Measurements from ENCODE around the gene IL11.

DNA sequence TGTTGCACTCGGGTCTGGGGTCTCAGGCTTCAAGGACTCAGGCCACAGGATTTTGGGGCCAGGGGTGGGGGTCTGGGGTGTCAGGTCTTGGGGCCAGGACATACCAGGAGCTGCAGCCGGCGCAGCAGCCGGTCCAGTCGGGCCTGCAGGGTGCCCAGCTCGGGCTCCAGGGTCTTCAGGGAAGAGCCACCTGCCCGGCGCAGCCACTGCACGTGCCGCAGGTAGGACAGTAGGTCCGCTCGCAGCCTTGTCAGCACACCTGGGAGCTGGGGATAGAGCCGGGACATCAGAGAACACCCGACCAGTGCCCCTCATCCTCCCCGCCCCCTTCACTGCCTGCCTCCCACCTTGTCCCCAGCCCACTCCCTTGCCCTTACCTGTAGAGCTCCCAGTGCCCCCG lies 2.2 kb downstream of the IL11 start:
- TF ChIP-seq, protein P1, sequence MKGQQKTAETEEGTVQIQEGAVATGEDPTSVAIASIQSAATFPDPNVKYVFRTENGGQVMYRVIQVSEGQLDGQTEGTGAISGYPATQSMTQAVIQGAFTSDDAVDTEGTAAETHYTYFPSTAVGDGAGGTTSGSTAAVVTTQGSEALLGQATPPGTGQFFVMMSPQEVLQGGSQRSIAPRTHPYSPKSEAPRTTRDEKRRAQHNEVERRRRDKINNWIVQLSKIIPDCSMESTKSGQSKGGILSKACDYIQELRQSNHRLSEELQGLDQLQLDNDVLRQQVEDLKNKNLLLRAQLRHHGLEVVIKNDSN (CRISPR knock-in tag; IDR thresholded peaks at IDR 0.05), result no peak
- TF ChIP-seq, protein P2, sequence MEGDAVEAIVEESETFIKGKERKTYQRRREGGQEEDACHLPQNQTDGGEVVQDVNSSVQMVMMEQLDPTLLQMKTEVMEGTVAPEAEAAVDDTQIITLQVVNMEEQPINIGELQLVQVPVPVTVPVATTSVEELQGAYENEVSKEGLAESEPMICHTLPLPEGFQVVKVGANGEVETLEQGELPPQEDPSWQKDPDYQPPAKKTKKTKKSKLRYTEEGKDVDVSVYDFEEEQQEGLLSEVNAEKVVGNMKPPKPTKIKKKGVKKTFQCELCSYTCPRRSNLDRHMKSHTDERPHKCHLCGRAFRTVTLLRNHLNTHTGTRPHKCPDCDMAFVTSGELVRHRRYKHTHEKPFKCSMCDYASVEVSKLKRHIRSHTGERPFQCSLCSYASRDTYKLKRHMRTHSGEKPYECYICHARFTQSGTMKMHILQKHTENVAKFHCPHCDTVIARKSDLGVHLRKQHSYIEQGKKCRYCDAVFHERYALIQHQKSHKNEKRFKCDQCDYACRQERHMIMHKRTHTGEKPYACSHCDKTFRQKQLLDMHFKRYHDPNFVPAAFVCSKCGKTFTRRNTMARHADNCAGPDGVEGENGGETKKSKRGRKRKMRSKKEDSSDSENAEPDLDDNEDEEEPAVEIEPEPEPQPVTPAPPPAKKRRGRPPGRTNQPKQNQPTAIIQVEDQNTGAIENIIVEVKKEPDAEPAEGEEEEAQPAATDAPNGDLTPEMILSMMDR (IDR thresholded peaks at IDR 0.05), result no peak
- TF ChIP-seq, protein P3, sequence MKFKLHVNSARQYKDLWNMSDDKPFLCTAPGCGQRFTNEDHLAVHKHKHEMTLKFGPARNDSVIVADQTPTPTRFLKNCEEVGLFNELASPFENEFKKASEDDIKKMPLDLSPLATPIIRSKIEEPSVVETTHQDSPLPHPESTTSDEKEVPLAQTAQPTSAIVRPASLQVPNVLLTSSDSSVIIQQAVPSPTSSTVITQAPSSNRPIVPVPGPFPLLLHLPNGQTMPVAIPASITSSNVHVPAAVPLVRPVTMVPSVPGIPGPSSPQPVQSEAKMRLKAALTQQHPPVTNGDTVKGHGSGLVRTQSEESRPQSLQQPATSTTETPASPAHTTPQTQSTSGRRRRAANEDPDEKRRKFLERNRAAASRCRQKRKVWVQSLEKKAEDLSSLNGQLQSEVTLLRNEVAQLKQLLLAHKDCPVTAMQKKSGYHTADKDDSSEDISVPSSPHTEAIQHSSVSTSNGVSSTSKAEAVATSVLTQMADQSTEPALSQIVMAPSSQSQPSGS (CRISPR knock-in tag; IDR thresholded peaks at IDR 0.05; ENCODE audit: borderline replicate concordance, low read depth), result no peak
- TF ChIP-seq NR3C1 (CRISPR knock-in tag; conservative IDR thresholded peaks at IDR 0.05; ENCODE audit: low read depth) (no peak), TEAD4 (CRISPR knock-in tag; IDR thresholded peaks at IDR 0.05) (no peak), ETV6 (CRISPR knock-in tag; IDR thresholded peaks at IDR 0.05) (no peak), MXD4 (CRISPR knock-in tag; IDR thresholded peaks at IDR 0.05; ENCODE audit: borderline replicate concordance) (no peak), JUN (CRISPR knock-in tag; IDR thresholded peaks at IDR 0.05) (no peak)
- TF ChIP-seq, protein P4, sequence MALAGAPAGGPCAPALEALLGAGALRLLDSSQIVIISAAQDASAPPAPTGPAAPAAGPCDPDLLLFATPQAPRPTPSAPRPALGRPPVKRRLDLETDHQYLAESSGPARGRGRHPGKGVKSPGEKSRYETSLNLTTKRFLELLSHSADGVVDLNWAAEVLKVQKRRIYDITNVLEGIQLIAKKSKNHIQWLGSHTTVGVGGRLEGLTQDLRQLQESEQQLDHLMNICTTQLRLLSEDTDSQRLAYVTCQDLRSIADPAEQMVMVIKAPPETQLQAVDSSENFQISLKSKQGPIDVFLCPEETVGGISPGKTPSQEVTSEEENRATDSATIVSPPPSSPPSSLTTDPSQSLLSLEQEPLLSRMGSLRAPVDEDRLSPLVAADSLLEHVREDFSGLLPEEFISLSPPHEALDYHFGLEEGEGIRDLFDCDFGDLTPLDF (CRISPR knock-in tag; IDR thresholded peaks at IDR 0.05), result no peak

Measured in WTC11 (cell line).